A549 (cell line): ENCODE measurements around the gene KAT6B. TPM values are rescaled to one million over a fixed set of nuclear protein-coding genes. Genes with fewer than 3 reads are reported as not detected.

Source experiments
- ATAC-seq, 2 experiments: fragments of 200-7000 bp in 1 of 2; fragments of >200 bp in 1 of 2; cut with Nextera tagmentation in 1 of 2; cut with Tn5 transposase in 1 of 2; 3 replicates each; pipeline versions ENCODE4 v1.8.0 to v1.9.1; 2018 to 2020; ENCODE audit warnings: mild to moderate bottlenecking in 1 of 2, moderate library complexity in 1 of 2
- CTCF ChIA-PET: fragments of 300-600 bp; sonication (Branson Sonifier 250); formaldehyde crosslinking; extraction: SDS; loops from one replicate; lab custom pipeline; 2021; ENCODE audit warnings: antibody characterized with exemption, inconsistent platforms; lab: Yijun Ruan, JAX
- POLR2A ChIA-PET: fragments of 350-600 bp; formaldehyde crosslinking; extraction: SDS; loops from one replicate; lab custom pipeline; 2021; ENCODE audit warnings: antibody characterized with exemption, inconsistent platforms; lab: Yijun Ruan, JAX
- DNase-seq, 2 experiments: peaks; one replicate each; pipeline versions ENCODE4 v3.0.0 to v3.0.0-alpha.2; 2011 to 2016; ENCODE audit warnings: low read depth in 1 of 2, low spot score in 1 of 2
- FAIRE-seq: peaks from 2 replicates; lab custom pipeline; 2011; peaks lifted over from hg19 to GRCh38; lab: Jason Lieb, UNC
- H3K27ac ChIP-seq, 2 experiments: fragments of >200 bp; sonication (Bioruptor Twin); formaldehyde crosslinking; 3 replicates each; pipeline ENCODE4 v1.5.1; 2016 to 2017
- H3K4me1 ChIP-seq: fragments of >200 bp; sonication (Bioruptor Twin); formaldehyde crosslinking; 3 replicates; pipeline ENCODE4 v1.6.1; 2016
- H3K4me2 ChIP-seq: fragments of >200 bp; sonication (Bioruptor Twin); formaldehyde crosslinking; 3 replicates; pipeline ENCODE4 v1.6.1; 2016
- H3K4me3 ChIP-seq: fragments of >200 bp; sonication (Bioruptor Twin); formaldehyde crosslinking; 3 replicates; pipeline ENCODE4 v1.5.1; 2016
- H3K9me3 ChIP-seq: fragments of >200 bp; sonication (Bioruptor Twin); formaldehyde crosslinking; 3 replicates; pipeline ENCODE4 v1.6.1; 2016
- BCL3 ChIP-seq: fragments of >200 bp; sonication (Bioruptor Twin); formaldehyde crosslinking; IDR thresholded peaks from 3 replicates; pipeline ENCODE4 v1.6.1; 2016
- BHLHE40 ChIP-seq: IDR thresholded peaks from 2 replicates; pipeline ENCODE4 v1.6.1; 2012; ENCODE audit warnings: low read depth, low read length, inconsistent platforms
- CBX2 ChIP-seq: fragments of 200-600 bp; sonication (generic); IDR thresholded peaks from 2 replicates; pipeline ENCODE4 v1.6.1; 2016; ENCODE audit warnings: low read depth, mild to moderate bottlenecking, borderline replicate concordance
- CEBPB ChIP-seq, 2 experiments: fragments of >200 bp in 1 of 2; sonication (Bioruptor Twin) in 1 of 2; formaldehyde crosslinking in 1 of 2; IDR thresholded peaks; 2 replicates each; pipeline ENCODE4 v1.6.1; 2012 to 2016
- EHMT2 ChIP-seq: fragments of 200-600 bp; sonication (generic); IDR thresholded peaks from 2 replicates; pipeline ENCODE4 v1.6.1; 2016; ENCODE audit warnings: antibody characterized with exemption, low read depth, mild to moderate bottlenecking, moderate library complexity
- FOSB ChIP-seq: fragments of 250-450 bp; sonication (Bioruptor Pico); IDR thresholded peaks from 2 replicates; pipeline ENCODE4 v1.5.0; 2020; ENCODE audit warnings: mild to moderate bottlenecking, moderate library complexity
- FOXS1 ChIP-seq: fragments of 250-450 bp; sonication (Bioruptor Pico); IDR thresholded peaks from 2 replicates; pipeline ENCODE4 v1.5.0; 2020; ENCODE audit warnings: mild to moderate bottlenecking, moderate library complexity
- HDAC2 ChIP-seq: fragments of 200-600 bp; sonication (generic); IDR thresholded peaks from 2 replicates; pipeline ENCODE4 v1.6.1; 2016
- HOXA7 ChIP-seq: fragments of 250-450 bp; sonication (Bioruptor Pico); IDR thresholded peaks from 2 replicates; pipeline ENCODE4 v1.5.0; 2020; ENCODE audit warnings: mild to moderate bottlenecking, moderate library complexity
- HOXB5 ChIP-seq: fragments of 250-450 bp; sonication (Bioruptor Pico); IDR thresholded peaks from 2 replicates; pipeline ENCODE4 v1.5.0; 2020; ENCODE audit warnings: mild to moderate bottlenecking, moderate library complexity
- KDM1A ChIP-seq: fragments of 200-600 bp; sonication (generic); IDR thresholded peaks from 2 replicates; pipeline ENCODE4 v1.6.1; 2016; ENCODE audit warnings: low read depth, mild to moderate bottlenecking
- MAFK ChIP-seq: fragments of 450-650 bp; IDR thresholded peaks from 2 replicates; pipeline ENCODE4 v1.6.1; 2014; ENCODE audit not compliant: partially characterized antibody
- MAX ChIP-seq: IDR thresholded peaks from 2 replicates; pipeline ENCODE4 v1.6.1; 2012
- MYC ChIP-seq: IDR thresholded peaks from 2 replicates; pipeline ENCODE4 v1.6.1; 2012; ENCODE audit warnings: mild to moderate bottlenecking, inconsistent platforms, low read length, improper control_type of control experiment, borderline replicate concordance
- RCOR1 ChIP-seq: fragments of 150-350 bp; IDR thresholded peaks from 2 replicates; pipeline ENCODE4 v1.6.1; 2014; ENCODE audit warnings: antibody characterized with exemption, low read length, low read depth
- REST ChIP-seq: fragments of 200-600 bp; sonication (generic); IDR thresholded peaks from 2 replicates; pipeline ENCODE4 v1.6.1; 2016; ENCODE audit warnings: antibody characterized with exemption, mild to moderate bottlenecking, moderate library complexity
- TFCP2L1 ChIP-seq: fragments of 250-450 bp; sonication (Bioruptor Pico); IDR thresholded peaks from 2 replicates; pipeline ENCODE4 v1.5.0; 2021; ENCODE audit warnings: mild to moderate bottlenecking
- TP53 ChIP-seq: fragments of 250-450 bp; sonication (Bioruptor Pico); IDR thresholded peaks from 2 replicates; pipeline ENCODE4 v1.5.0; 2021; ENCODE audit warnings: mild to moderate bottlenecking, moderate library complexity
- WGBS: methylation state at CpG from one replicate; pipeline ENCODE4 v1.1.6; 2017; ENCODE audit errors: missing lambda C conversion rate; 5-methylcytosine and 5-hydroxymethylcytosine counted together
- polyA plus RNA-seq, 4 experiments: library from polyadenylated mRNA; depleted of rRNA in 3 of 4; stranded (reverse); fragments of >200 nt; fragmentation: RNase III in 1 of 4; extraction: RNeasy Plus Mini Kit Qiagen cat#74134 plus additional on column Dnase treatment in 1 of 4; gene quantifications; 2 replicates in 3 of 4; 3 replicates in 1 of 4; pipeline ENCODE4 v1.2.3, GENCODE V29; 2011 to 2017

KAT6B gene
- polyA plus RNA-seq, 2 of the 4 experiments (the other 2 are of a cell fraction) = 5.6 to 5.7 TPM

GRCh38 chr10:74877898-74878297 is 51.5 kb downstream of the KAT6B start (continued):
- TF ChIP-seq HDAC2 = no peak
- TF ChIP-seq, all 56 proteins: peak for 0

GRCh38 chr10:74880041-74880440 is 53.6 kb downstream of the KAT6B start:
- H3K4me3 ChIP-seq = no peak overlapping the region
- peaks cover 19% of the 10 kb centered on the region for H3K4me1 ChIP-seq
- ATAC-seq (no peak), FAIRE-seq (no peak)
- H3K4me2 ChIP-seq = no peak overlapping the region
- no peak overlapping the region for H3K27ac ChIP-seq
- TF ChIP-seq REST = no peak
- no peak for TF ChIP-seq TP53 (CRISPR knock-in tag)
- no peak for TF ChIP-seq BCL3
- TF ChIP-seq FOXS1 (CRISPR knock-in tag) = no peak
- TF ChIP-seq RCOR1 = no peak
- TF ChIP-seq, all 56 proteins: peak for 0
- WGBS = 92% methylated on average over 3 of the region's 3 CpGs
- DNase-seq = no peak
- H3K9me3 ChIP-seq = no peaks in the 10 kb centered on the region
- ChIA-PET POLR2A (no interaction called here), CTCF (interaction anchor here (0.8 kb wide), 1 partner anchor 21 kb away, joined by 4 read pairs; no protein-coding TSS in a partner anchor)

GRCh38 chr10:74881253-74881884 is 55.0 kb downstream of the KAT6B start:
- TF ChIP-seq MAFK (no peak), HOXB5 (no peak), BHLHE40 (no peak), HOXA7 (CRISPR knock-in tag) (no peak), CEBPB (IDR thresholded peaks at IDR 0.05) (no peak), FOXS1 (CRISPR knock-in tag) (no peak), MAX (no peak), TFCP2L1 (CRISPR knock-in tag) (no peak), MYC (no peak), CBX2 (no peak), EHMT2 (no peak), KDM1A (no peak), FOSB (CRISPR knock-in tag) (no peak), TP53 (CRISPR knock-in tag) (no peak)
- TF ChIP-seq, all 56 proteins: peak for 0
- H3K9me3 ChIP-seq = no peaks in the 10 kb centered on the region
- H3K4me1 ChIP-seq = peaks cover 6% of the 10 kb centered on the region
- H3K4me3 ChIP-seq = no peak overlapping the region
- 89% methylated on average over 7 of the region's 7 CpGs for WGBS
- ChIA-PET CTCF (no interaction called here), POLR2A (no interaction called here)
- ATAC-seq (no peak), FAIRE-seq (no peak), DNase-seq (no peak)
- no peak overlapping the region for H3K4me2 ChIP-seq
- no peak overlapping the region for H3K27ac ChIP-seq
